Measurements from ENCODE around the gene ATG7. TPM values are rescaled to one million over a fixed set of nuclear protein-coding genes. Genes with fewer than 3 reads are reported as not detected.
"Not testable (repeated sequence)": the region's sequence is repeated elsewhere in the genome, so short reads cannot be mapped to it uniquely, and the experiment has no call there.

ATG7 gene
- polyA plus RNA-seq, 4 donors, result 7.8 to 16.3 (median 11.6) TPM

DNA sequence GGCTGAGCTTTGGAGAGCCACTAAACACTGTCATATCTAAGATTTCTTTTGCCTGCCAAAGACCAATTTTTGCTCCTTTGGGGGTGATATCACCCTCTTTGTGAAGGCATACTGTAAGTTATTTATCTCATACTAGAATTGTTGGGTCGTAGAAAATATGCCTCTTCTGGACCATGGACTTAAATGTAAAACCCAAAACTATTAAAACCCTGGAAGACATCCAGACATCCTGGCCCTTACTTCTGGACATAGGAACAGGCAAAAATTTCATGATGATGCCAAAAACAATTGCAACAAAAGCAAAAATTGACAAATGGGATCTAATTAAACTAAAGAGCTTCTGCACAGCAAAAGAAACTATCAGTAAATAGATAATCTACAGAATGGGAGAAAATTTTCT, 172.2 kb downstream of the ATG7 start:
- no peak overlapping the region for H3K4me3 ChIP-seq (ENCODE audit: low read depth in 1 of 3, low read length in 3 of 3)
- no peaks in the 10 kb centered on the region for H3K9me3 ChIP-seq (ENCODE audit: control insufficient read depth in 2 of 2, insufficient read depth in 1 of 2, low read depth in 1 of 2, low read length in 1 of 2)
- FAIRE-seq (no peak), DNase-seq (no peak)
- no peak overlapping the region for H3K27ac ChIP-seq (ENCODE audit: low read depth in 1 of 3, low read length in 2 of 3)
- 68 to 94% (median 78%) methylated on average over 1 of the region's 1 CpG for WGBS, 3 donors
- H3K4me1 ChIP-seq (ENCODE audit: control insufficient read depth in 3 of 3, insufficient read depth in 2 of 3, low read depth in 1 of 3, low read length in 2 of 3), result no peaks in the 10 kb centered on the region
- no peaks in the 10 kb centered on the region for H3K27me3 ChIP-seq (ENCODE audit: control insufficient read depth in 3 of 3, insufficient read depth in 3 of 3, low read length in 3 of 3)
- no peaks in the 10 kb centered on the region for H3K36me3 ChIP-seq (ENCODE audit: control insufficient read depth in 3 of 3, insufficient read depth in 2 of 3, low read depth in 1 of 3, low read length in 3 of 3)

DNA sequence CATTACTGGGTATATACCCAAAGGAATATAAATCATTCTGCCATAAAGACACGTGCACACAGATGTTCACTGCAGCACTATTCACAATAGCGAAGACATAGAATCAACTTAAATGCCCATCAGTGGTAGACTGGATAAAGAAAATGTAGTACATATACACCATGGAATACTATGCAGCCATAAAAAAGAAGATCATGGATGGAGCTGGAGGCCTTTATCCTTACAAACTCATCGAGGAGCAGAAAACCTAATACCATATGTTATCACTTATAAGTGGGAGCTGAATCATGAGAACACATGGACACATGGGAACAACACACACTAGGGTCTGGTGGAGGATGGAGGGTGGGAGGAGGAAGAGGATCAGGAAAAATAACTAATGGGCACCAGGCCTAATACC, 173.0 kb downstream of the ATG7 start:
- H3K27ac ChIP-seq (ENCODE audit: low read depth in 1 of 3, low read length in 2 of 3); DNase-seq; H3K27me3 ChIP-seq (ENCODE audit: control insufficient read depth in 3 of 3, insufficient read depth in 3 of 3, low read length in 3 of 3); H3K4me1 ChIP-seq (ENCODE audit: control insufficient read depth in 3 of 3, insufficient read depth in 2 of 3, low read depth in 1 of 3, low read length in 2 of 3); H3K9me3 ChIP-seq (ENCODE audit: control insufficient read depth in 2 of 2, insufficient read depth in 1 of 2, low read depth in 1 of 2, low read length in 1 of 2); H3K36me3 ChIP-seq (ENCODE audit: control insufficient read depth in 3 of 3, insufficient read depth in 2 of 3, low read depth in 1 of 3, low read length in 3 of 3); H3K4me3 ChIP-seq (ENCODE audit: low read depth in 1 of 3, low read length in 3 of 3); FAIRE-seq: not testable (repeated sequence)
- WGBS, 3 donors, result 93 to 98% (median 97%) methylated on average over 3 of the region's 3 CpGs

DNA sequence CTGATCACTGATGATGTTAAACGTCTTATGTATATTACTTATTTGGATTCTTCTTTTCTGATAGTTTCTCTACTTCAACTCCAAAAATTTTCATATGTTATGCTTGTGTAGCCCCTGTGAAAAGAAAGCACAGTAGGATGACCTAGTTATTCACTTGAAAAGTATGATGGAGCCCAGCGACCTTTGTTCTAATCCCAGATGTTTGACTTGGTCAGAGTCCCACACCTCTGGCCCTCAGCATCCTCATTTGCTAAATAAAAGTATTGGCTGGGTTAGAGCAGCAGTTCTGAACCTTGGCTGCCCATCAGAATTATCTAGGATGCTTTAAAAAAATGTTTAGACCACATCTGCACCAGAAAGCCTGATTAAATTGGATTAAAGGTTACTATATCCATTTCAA, 173.7 kb downstream of the ATG7 start:
- no peaks in the 10 kb centered on the region for H3K27me3 ChIP-seq (ENCODE audit: control insufficient read depth in 3 of 3, insufficient read depth in 3 of 3, low read length in 3 of 3)
- no peak overlapping the region for H3K4me3 ChIP-seq (ENCODE audit: low read depth in 1 of 3, low read length in 3 of 3)
- H3K36me3 ChIP-seq (ENCODE audit: control insufficient read depth in 3 of 3, insufficient read depth in 2 of 3, low read depth in 1 of 3, low read length in 3 of 3), result no peaks in the 10 kb centered on the region
- DNase-seq, result no peak
- no peak for FAIRE-seq
- H3K4me1 ChIP-seq (ENCODE audit: control insufficient read depth in 3 of 3, insufficient read depth in 2 of 3, low read depth in 1 of 3, low read length in 2 of 3), result no peaks in the 10 kb centered on the region
- H3K9me3 ChIP-seq (ENCODE audit: control insufficient read depth in 2 of 2, insufficient read depth in 1 of 2, low read depth in 1 of 2, low read length in 1 of 2), result no peaks in the 10 kb centered on the region
- WGBS, 3 donors, result 71 to 84% (median 76%) methylated on average over 2 of the region's 2 CpGs
- H3K27ac ChIP-seq (ENCODE audit: low read depth in 1 of 3, low read length in 2 of 3), result no peak overlapping the region

DNA sequence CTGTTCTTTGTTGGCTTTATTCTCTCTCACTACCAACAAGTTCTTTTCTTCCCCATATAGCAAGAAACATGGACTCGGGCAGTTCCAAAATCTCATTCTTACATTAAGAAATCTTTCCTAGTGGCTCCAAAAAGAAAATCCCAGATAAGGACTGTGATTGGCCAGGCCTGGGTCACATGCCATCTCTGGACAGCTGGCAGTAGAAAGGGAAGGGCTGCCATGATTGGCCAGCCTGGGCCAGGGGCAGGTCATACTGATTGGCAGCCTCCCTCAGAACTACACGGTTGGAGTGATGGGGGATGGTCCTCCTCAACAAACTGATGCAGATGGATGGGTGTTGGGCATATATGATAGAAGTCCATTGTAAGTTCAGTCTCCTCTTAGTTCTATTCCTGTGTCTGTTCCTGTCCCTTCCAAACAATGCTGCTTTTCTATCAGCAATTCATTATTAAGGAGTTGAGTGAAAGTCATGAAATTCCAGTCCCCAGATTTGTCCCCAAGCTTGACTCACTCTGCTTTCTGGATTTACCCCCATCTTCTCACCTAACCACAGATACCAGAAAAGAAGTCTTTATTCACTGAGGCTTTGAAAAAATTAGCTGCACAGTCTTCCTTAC, 175.5 kb downstream of the ATG7 start:
- H3K36me3 ChIP-seq (ENCODE audit: control insufficient read depth in 3 of 3, insufficient read depth in 2 of 3, low read depth in 1 of 3, low read length in 3 of 3), result no peaks in the 10 kb centered on the region
- H3K4me3 ChIP-seq (ENCODE audit: low read depth in 1 of 3, low read length in 3 of 3), result no peak overlapping the region
- no peak for FAIRE-seq
- no peaks in the 10 kb centered on the region for H3K9me3 ChIP-seq (ENCODE audit: control insufficient read depth in 2 of 2, insufficient read depth in 1 of 2, low read depth in 1 of 2, low read length in 1 of 2)
- no peak overlapping the region for H3K27ac ChIP-seq (ENCODE audit: low read depth in 1 of 3, low read length in 2 of 3)
- H3K27me3 ChIP-seq (ENCODE audit: control insufficient read depth in 3 of 3, insufficient read depth in 3 of 3, low read length in 3 of 3), result no peaks in the 10 kb centered on the region
- no peaks in the 10 kb centered on the region for H3K4me1 ChIP-seq (ENCODE audit: control insufficient read depth in 3 of 3, insufficient read depth in 2 of 3, low read depth in 1 of 3, low read length in 2 of 3)
- DNase-seq, result no peak
- WGBS, 3 donors, result 42 to 53% (median 49%) methylated on average over 2 of the region's 2 CpGs

DNA sequence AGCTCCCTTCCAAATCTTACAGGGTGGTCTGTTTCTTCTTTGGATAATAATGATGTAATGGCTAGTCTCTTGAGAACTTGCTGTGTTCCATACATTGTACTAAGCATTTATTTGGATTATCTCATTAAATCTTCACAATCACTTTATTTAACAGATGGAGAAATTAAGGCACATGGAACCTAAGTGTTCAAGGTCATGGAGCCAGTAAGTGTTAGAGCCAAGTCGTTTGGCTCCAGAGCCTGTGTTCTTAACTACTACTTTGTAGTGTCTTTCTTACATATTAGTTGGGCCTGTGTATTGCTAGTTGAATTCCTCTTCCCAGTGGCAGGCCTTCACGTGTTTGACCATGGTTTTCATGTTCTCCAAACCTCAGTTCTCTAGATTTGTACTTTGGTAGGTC, 177.8 kb downstream of the ATG7 start:
- peaks cover 0 to 2% (median 0%) of the 10 kb centered on the region in 3 donors for H3K4me1 ChIP-seq (ENCODE audit: control insufficient read depth in 3 of 3, insufficient read depth in 2 of 3, low read depth in 1 of 3, low read length in 2 of 3)
- H3K36me3 ChIP-seq (ENCODE audit: control insufficient read depth in 3 of 3, insufficient read depth in 2 of 3, low read depth in 1 of 3, low read length in 3 of 3), result no peaks in the 10 kb centered on the region
- no peak overlapping the region for H3K27ac ChIP-seq (ENCODE audit: low read depth in 1 of 3, low read length in 2 of 3)
- no peak for FAIRE-seq
- DNase-seq, result no peak
- no peaks in the 10 kb centered on the region for H3K27me3 ChIP-seq (ENCODE audit: control insufficient read depth in 3 of 3, insufficient read depth in 3 of 3, low read length in 3 of 3)
- no peak overlapping the region for H3K4me3 ChIP-seq (ENCODE audit: low read depth in 1 of 3, low read length in 3 of 3)
- WGBS, 3 donors, result 85 to 91% (median 91%) methylated on average over 2 of the region's 2 CpGs
- H3K9me3 ChIP-seq (ENCODE audit: control insufficient read depth in 2 of 2, insufficient read depth in 1 of 2, low read depth in 1 of 2, low read length in 1 of 2), result no peaks in the 10 kb centered on the region

DNA sequence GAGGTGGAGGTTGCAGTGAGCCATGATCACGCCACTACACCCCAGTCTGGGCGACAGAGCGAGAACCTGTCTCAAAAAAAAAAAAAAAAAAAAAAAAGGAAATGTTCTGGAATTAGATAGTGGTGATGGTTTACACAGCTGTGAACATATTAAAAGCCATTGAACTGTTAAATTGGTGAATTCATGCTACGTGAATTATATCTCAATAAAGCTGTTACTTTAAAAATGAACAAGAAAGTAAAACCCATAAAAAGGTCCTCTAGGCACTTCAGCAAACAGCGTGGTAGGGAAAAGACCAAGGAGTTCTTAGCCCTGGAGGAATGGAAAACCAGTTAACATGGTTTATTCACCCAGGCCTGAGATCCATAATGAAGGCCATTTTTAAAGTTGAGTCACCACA, 180.1 kb downstream of the ATG7 start:
- no peak overlapping the region for H3K27ac ChIP-seq (ENCODE audit: low read depth in 1 of 3, low read length in 2 of 3)
- WGBS, 3 donors, result 91 to 98% (median 98%) methylated on average over 5 of the region's 5 CpGs
- H3K36me3 ChIP-seq (ENCODE audit: control insufficient read depth in 3 of 3, insufficient read depth in 2 of 3, low read depth in 1 of 3, low read length in 3 of 3), result no peaks in the 10 kb centered on the region
- no peaks in the 10 kb centered on the region for H3K9me3 ChIP-seq (ENCODE audit: control insufficient read depth in 2 of 2, insufficient read depth in 1 of 2, low read depth in 1 of 2, low read length in 1 of 2)
- no peak for DNase-seq
- H3K4me3 ChIP-seq (ENCODE audit: low read depth in 1 of 3, low read length in 3 of 3), result no peak overlapping the region
- peaks cover 0 to 2% (median 0%) of the 10 kb centered on the region in 3 donors for H3K4me1 ChIP-seq (ENCODE audit: control insufficient read depth in 3 of 3, insufficient read depth in 2 of 3, low read depth in 1 of 3, low read length in 2 of 3)
- no peak for FAIRE-seq
- H3K27me3 ChIP-seq (ENCODE audit: control insufficient read depth in 3 of 3, insufficient read depth in 3 of 3, low read length in 3 of 3), result no peaks in the 10 kb centered on the region

DNA sequence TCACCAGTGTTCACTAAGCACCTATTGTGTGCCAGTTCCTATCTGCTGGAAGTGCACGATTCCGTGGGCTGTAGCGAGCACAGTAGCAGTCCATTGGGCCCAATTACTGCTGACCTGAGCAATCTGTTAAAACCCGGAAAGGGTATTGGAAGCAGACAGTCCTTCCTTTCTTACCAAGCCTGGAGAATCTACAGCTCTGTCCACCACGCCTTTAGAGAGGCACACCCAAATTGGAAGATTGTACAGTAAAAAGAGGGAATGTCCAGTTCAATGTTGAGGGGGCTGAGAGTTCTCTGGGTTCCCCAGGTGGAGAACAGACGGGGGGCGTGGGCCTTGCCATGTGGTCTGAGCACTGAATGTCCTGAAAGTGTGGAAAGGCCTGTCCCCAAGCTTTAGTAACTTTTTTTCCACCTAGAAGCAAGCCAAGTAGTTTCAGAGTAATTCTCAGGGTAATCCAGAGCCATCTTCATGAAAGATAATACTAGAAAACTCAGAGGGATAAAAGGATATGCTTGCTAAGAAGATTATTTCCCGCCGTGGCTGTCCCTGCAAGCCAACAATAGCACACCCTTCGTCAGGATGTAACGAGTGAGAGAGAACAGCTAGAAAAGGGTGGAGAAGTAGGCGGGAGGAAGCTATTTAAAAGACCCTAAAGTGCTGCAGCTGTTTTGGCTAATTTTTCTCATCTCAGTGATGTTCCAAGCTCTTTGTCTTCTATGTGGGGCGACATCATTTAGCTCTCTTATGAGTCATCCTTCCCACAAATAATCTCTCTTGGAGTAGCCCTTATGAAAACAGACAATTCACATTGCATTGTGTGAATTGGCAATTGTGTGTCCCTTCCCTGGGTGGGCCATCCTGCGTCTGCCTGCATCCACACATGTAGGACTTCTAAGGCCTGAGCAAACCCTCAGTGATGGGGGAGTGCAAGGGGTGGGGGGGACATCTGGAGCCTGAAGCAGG, 181.0 kb downstream of the ATG7 start:
- FAIRE-seq (no peak), DNase-seq (peak in 1 of 2 donors; percentile 16)
- Histone ChIP-seq H3K4me1 (ENCODE audit: control insufficient read depth in 3 of 3, insufficient read depth in 2 of 3, low read depth in 1 of 3, low read length in 2 of 3) (peaks cover 0 to 2% (median 0%) of the 10 kb centered on the region in 3 donors), H3K9me3 (ENCODE audit: control insufficient read depth in 2 of 2, insufficient read depth in 1 of 2, low read depth in 1 of 2, low read length in 1 of 2) (no peaks in the 10 kb centered on the region), H3K4me3 (ENCODE audit: low read depth in 1 of 3, low read length in 3 of 3) (no peak overlapping the region), H3K27me3 (ENCODE audit: control insufficient read depth in 3 of 3, insufficient read depth in 3 of 3, low read length in 3 of 3) (no peaks in the 10 kb centered on the region), H3K36me3 (ENCODE audit: control insufficient read depth in 3 of 3, insufficient read depth in 2 of 3, low read depth in 1 of 3, low read length in 3 of 3) (no peaks in the 10 kb centered on the region), H3K27ac (ENCODE audit: low read depth in 1 of 3, low read length in 2 of 3) (peak overlapping the region in 1 of 3 donors; percentile 63)
- 77 to 95% (median 91%) methylated on average over 14 of the region's 14 CpGs for WGBS, 3 donors

DNA sequence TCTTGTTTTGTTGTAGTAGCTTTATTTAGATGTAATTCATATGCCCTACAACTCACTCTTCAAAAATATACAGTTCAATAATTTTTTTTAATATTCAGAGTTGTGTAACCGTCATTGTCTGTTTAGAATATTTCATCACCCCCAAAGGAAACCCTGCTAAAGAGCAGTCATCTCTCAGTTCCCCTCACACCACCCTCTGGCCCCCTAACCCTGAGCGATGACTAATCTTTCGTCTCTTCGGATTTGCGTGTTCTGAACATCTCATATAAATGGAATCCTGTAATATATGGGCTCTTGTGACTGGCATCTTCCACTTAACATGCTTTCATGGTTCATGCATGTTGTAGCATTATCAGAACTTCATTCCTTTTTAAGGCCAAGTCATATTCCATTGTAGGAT, 183.8 kb downstream of the ATG7 start:
- no peaks in the 10 kb centered on the region for H3K27me3 ChIP-seq (ENCODE audit: control insufficient read depth in 3 of 3, insufficient read depth in 3 of 3, low read length in 3 of 3)
- FAIRE-seq (no peak), DNase-seq (no peak)
- no peaks in the 10 kb centered on the region for H3K9me3 ChIP-seq (ENCODE audit: control insufficient read depth in 2 of 2, insufficient read depth in 1 of 2, low read depth in 1 of 2, low read length in 1 of 2)
- WGBS, 3 donors, result 92 to 97% (median 96%) methylated on average over 5 of the region's 5 CpGs
- H3K36me3 ChIP-seq (ENCODE audit: control insufficient read depth in 3 of 3, insufficient read depth in 2 of 3, low read depth in 1 of 3, low read length in 3 of 3), result no peaks in the 10 kb centered on the region
- peaks cover 0 to 2% (median 0%) of the 10 kb centered on the region in 3 donors for H3K4me1 ChIP-seq (ENCODE audit: control insufficient read depth in 3 of 3, insufficient read depth in 2 of 3, low read depth in 1 of 3, low read length in 2 of 3)
- H3K27ac ChIP-seq (ENCODE audit: low read depth in 1 of 3, low read length in 2 of 3), result no peak overlapping the region
- H3K4me3 ChIP-seq (ENCODE audit: low read depth in 1 of 3, low read length in 3 of 3), result no peak overlapping the region
